Measurements from ENCODE around the gene ARFGEF3.

DNA sequence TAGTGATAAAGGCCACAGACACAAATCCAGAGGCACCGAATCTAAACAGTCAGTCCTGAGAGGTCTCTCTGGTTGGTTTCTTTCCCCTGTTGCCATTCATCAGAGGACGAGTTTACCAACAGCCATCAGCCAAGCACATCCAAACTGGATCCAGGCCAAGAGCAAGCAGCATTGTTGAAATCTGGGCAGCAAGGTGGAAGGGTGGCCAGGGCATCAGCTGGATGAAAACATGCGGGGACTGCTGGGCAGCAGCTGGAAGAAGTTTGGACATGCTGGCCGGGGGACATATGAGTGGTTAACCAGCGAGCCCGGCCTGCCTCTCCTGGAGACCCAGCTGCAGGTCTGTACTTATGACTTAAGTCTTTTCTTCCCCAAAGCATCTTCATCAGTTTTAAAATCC is 216.1 kb downstream of the ARFGEF3 start, which contains the start of gene SMIM28:
- TF ChIP-seq EP300 (IDR thresholded peaks at IDR 0.05; ENCODE audit: borderline replicate concordance in 1 of 2, low read depth in 1 of 2, low read length in 1 of 2) (no peak), POLR2AphosphoS5 (IDR thresholded peaks at IDR 0.05; ENCODE audit: low read depth, low read length) (no peak), TAF1 (IDR thresholded peaks at IDR 0.05; ENCODE audit: borderline replicate concordance, low read depth, low read length) (no peak), YY1 (IDR thresholded peaks at IDR 0.05; ENCODE audit: low read depth) (no peak), MXI1 (IDR thresholded peaks at IDR 0.05; ENCODE audit: low read depth, low read length) (no peak), MEF2A (IDR thresholded peaks at IDR 0.05; ENCODE audit: borderline replicate concordance, low read depth) (no peak), NFIC (IDR thresholded peaks at IDR 0.05; ENCODE audit: borderline replicate concordance) (no peak), JUND (IDR thresholded peaks at IDR 0.05) (no peak), FOXM1 (IDR thresholded peaks at IDR 0.05; ENCODE audit: low read depth) (no peak), SIN3A (IDR thresholded peaks at IDR 0.05; ENCODE audit: borderline replicate concordance, low read depth, low read length) (no peak)
- TF ChIP-seq, protein P1, sequence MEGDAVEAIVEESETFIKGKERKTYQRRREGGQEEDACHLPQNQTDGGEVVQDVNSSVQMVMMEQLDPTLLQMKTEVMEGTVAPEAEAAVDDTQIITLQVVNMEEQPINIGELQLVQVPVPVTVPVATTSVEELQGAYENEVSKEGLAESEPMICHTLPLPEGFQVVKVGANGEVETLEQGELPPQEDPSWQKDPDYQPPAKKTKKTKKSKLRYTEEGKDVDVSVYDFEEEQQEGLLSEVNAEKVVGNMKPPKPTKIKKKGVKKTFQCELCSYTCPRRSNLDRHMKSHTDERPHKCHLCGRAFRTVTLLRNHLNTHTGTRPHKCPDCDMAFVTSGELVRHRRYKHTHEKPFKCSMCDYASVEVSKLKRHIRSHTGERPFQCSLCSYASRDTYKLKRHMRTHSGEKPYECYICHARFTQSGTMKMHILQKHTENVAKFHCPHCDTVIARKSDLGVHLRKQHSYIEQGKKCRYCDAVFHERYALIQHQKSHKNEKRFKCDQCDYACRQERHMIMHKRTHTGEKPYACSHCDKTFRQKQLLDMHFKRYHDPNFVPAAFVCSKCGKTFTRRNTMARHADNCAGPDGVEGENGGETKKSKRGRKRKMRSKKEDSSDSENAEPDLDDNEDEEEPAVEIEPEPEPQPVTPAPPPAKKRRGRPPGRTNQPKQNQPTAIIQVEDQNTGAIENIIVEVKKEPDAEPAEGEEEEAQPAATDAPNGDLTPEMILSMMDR (IDR thresholded peaks at IDR 0.05) = no peak
- TF ChIP-seq, protein P2, sequence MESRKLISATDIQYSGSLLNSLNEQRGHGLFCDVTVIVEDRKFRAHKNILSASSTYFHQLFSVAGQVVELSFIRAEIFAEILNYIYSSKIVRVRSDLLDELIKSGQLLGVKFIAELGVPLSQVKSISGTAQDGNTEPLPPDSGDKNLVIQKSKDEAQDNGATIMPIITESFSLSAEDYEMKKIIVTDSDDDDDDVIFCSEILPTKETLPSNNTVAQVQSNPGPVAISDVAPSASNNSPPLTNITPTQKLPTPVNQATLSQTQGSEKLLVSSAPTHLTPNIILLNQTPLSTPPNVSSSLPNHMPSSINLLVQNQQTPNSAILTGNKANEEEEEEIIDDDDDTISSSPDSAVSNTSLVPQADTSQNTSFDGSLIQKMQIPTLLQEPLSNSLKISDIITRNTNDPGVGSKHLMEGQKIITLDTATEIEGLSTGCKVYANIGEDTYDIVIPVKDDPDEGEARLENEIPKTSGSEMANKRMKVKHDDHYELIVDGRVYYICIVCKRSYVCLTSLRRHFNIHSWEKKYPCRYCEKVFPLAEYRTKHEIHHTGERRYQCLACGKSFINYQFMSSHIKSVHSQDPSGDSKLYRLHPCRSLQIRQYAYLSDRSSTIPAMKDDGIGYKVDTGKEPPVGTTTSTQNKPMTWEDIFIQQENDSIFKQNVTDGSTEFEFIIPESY (IDR thresholded peaks at IDR 0.05; ENCODE audit: borderline replicate concordance, low read depth) = no peak
- TF ChIP-seq, protein P3, sequence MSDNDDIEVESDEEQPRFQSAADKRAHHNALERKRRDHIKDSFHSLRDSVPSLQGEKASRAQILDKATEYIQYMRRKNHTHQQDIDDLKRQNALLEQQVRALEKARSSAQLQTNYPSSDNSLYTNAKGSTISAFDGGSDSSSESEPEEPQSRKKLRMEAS (IDR thresholded peaks at IDR 0.05; ENCODE audit: low read depth) = no peak
- TF ChIP-seq, protein P4, sequence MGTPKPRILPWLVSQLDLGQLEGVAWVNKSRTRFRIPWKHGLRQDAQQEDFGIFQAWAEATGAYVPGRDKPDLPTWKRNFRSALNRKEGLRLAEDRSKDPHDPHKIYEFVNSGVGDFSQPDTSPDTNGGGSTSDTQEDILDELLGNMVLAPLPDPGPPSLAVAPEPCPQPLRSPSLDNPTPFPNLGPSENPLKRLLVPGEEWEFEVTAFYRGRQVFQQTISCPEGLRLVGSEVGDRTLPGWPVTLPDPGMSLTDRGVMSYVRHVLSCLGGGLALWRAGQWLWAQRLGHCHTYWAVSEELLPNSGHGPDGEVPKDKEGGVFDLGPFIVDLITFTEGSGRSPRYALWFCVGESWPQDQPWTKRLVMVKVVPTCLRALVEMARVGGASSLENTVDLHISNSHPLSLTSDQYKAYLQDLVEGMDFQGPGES (IDR thresholded peaks at IDR 0.05; ENCODE audit: low read depth, low read length) = no peak
